ENCODE measurements around the gene ASTN2.

The ASTN2 gene

DNA sequence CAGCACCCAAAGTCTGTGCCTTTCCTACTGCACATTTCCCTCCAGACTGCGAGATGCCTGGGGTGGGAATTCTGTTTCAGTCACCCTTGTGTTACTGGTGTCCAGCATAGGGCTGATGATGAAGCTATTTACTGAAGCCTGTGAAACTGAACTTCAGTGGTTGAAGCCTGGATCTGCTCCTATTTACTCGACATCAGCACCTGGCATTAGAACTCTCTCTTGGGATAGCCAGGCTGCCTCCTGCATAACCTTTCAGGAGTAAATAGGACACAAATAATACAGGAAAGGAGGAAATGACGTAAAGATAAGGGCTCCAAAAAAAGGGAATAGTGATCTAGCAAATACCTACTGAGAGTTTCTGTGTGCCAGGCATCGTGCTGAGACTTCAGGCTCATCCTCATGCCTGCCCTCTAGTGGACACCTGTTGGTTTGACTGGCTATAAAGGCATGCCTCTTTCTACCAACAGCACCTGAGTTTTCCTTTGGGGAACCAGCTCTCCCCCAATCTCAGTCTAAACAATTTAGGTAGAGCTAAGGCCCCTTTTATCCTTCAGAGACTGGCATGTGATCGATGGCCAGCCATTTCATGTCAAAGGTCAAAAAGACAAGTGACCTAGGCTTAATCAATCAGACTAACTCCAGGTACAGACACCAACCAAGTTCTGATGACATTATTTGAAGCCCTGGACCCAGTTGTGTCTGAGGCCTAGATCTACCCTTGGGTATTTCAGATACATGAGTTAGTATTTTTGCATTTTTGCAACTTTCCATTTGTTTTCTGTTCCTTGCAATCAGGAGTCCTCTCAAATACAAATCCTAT is 919.8 kb downstream of the ASTN2 start:
- peak in 1 of 2 donors; percentile 5 for DNase-seq

- no peak for DNase-seq
Observed at GRCh38 chr9:116493183-116493860, 921.5 kb downstream of the ASTN2 start.

GRCh38 chr9:116491659-116492058 is 923.2 kb downstream of the ASTN2 start:
- no peak for DNase-seq

DNA sequence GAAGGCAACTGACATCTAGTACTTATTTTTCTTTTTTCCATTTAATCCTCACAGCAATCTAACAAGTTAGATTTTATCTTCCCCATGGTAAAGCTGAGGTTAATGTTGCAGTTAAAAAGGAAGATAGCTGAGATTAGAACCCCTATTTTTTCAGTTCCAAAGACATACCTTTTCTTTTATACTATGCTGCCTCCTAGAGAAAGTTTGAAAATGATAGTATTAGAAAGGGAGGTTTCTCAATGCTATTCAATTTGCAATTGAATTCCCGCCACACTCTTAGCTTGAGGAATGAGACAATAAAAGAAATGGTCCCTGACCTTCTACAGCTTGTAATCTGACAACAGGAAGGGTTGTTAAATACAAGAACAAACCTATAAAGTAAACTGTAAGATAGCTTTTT is 923.6 kb downstream of the ASTN2 start:
- no peak for DNase-seq

DNA sequence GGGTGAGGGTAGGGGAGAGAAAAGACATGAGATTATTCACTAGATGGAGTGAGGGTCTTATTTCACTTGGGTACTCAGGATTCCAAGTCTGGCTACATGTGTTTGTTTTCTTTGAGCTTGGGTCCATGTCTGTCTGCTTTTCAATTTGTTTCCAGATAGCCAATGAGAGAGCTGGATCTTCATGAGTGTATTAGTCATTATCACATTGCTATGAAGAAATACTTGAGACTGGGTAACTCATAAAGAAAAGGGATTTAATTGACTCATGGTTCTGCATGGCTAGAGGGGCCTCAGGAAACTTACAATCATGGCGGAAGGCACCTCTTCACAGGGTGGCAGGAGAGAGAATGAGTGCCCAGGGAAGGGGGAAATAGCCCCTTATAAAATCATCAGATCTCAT is 924.5 kb downstream of the ASTN2 start:
- DNase-seq = no peak

DNA sequence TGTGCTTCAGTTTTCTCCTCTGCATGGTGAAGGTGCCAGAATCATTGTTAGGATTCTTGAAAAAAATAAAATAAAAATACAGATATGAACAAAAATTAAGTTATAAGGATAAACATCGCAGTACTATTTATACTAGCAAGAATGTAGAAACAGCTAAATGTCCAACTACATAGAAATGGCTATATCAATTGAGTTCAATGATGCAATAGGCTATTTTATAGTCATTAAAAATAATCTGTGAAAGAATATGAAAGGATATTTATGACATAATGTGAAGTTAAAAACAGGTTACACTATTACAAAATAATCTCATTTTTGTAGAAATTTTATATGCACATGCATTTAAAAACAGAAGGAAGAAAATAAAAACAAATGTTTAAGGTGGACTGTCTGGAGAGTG is 926.5 kb downstream of the ASTN2 start:
- DNase-seq = no peak

GRCh38 chr9:116484492-116485061 is 930.3 kb downstream of the ASTN2 start:
- DNase-seq = no peak

GRCh38 chr9:116483622-116484491 is 931.0 kb downstream of the ASTN2 start:
- DNase-seq = no peak

DNA sequence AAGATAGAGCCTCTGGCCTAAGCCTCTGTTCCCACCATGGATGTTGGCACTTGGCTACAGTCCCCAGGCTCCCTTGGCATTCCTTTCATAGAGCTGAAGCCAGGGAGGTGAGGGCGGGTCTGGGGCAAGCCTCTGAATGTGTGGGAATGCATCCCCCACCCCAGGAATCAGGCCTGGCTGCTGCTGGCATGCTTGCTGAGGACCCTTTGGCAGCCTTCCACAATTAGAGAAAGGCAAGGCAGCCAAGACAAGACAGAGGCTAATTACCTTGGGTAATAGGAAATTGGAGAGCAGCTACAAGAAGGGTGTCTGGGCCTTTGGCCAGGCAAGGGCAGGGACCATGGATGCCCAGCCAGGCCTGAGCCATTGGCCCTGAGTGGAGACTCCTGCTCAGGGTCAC is 932.1 kb downstream of the ASTN2 start:
- no peak for DNase-seq

GRCh38 chr9:116480700-116481099 is 934.2 kb downstream of the ASTN2 start:
- DNase-seq = no peak

- DNase-seq = no peak
Observed at GRCh38 chr9:116479967-116480366, 934.9 kb downstream of the ASTN2 start.

GRCh38 chr9:116479056-116479544 is 935.8 kb downstream of the ASTN2 start:
- no peak for DNase-seq

DNA sequence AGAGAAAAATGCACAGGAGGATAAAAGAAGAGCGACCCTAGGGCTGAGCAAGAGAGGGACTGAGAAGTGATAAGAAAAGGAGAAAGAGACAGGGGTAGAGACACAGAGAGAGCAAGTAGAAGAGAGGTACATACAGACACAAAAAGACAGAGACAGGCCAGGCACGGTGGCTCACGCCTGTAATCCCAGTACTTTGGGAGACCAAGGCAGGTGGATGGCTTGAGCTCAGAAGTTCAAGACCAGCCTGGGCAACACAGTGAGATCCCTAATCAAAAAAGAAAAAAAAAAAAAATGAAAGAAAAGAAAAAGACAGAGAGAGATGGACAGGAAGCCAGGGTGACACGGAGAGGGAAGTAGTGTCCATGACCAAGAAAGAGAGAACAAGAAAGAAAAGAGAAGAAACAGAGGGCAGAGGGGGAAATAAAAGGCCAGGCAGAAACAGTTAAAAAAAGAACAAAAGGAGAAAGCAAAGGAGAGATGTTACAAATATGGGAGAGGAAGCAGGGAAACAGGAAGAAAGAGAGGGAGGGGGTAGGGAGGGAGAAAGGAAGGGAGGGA is 937.2 kb downstream of the ASTN2 start:
- DNase-seq = no peak

DNA sequence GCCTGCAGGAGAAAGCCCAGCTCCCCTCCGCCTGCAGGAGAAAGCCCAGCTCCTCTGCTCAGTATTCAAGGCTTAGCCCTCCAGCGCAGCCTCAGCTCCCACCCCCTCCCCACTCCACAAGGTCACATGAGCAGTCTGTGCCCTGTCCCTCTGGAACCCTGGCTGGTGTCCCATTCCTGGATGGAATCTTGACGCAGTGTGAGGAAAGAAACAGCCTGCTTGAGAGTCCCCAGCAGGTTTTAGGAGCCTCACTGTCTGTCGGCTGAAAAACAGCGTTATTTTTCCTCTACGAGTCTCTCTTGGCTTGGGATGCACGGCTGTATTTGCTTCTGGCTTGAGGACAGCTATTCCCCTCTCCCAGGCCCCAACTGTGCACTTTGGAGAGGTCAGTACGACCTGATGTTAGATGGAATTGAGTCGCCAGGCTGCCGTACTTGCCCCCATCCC is 937.9 kb downstream of the ASTN2 start:
- no peak for DNase-seq

DNA sequence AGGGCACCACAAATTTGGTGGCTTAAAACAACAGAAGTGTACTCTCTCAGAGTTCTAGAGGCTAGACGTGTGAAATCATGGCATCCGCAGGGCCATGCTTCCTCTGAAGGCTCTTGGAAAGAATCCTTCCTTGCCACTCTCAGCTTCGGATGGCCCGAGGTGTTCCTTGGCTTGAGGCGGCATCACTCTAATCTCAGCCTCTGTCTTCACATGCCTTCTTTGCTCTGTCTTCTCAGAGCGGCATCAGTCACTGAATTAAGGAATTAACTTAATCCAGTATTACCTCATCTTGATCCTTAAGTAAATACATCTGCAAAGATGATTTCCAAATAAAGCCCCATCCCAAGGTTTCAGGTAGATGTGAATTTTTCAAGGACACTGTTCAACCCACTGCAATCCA is 938.9 kb downstream of the ASTN2 start:
- DNase-seq = no peak

GRCh38 chr9:116475201-116475600 is 939.7 kb downstream of the ASTN2 start:
- no peak for DNase-seq

GRCh38 chr9:116471944-116472506 is 942.8 kb downstream of the ASTN2 start:
- DNase-seq = no peak

DNA sequence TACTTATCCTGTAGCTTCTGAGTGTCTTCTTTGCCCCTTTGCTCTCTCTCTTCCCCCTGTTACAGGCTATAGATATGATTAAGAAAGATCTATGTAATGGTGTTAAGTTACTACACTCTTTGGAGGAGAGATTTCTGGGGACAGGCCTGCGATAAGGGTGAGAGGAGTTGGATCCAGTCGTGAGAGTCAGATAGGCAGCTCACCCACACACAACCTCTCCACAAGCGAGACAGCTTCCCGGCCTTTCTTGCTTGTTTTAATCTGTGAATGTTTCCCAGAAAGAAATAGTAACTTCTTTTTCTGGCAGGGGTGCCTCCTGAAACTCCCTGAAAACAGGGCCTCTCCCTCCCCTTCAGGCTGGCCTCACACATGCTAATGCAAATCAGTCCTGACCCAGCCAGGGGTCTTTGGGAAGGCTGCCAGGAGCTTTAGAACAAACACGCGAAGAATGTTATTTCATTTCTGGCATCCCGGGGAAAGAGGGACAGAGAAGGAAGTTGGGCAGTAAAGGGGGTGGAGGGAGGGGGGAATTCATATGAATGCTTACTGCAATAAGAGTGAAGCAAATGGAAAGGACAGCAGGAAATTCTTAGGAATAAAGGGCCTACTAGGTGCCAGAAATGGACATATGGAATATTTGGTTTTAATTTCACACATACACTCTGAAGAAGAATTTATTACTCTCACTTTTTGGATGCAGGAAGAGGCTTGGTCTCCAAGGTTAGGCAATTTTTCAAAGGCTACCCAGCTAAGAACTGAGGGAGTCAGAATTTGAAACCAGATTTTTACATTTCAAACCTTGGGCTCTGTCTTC is 943.6 kb downstream of the ASTN2 start:
- no peak for DNase-seq

DNA sequence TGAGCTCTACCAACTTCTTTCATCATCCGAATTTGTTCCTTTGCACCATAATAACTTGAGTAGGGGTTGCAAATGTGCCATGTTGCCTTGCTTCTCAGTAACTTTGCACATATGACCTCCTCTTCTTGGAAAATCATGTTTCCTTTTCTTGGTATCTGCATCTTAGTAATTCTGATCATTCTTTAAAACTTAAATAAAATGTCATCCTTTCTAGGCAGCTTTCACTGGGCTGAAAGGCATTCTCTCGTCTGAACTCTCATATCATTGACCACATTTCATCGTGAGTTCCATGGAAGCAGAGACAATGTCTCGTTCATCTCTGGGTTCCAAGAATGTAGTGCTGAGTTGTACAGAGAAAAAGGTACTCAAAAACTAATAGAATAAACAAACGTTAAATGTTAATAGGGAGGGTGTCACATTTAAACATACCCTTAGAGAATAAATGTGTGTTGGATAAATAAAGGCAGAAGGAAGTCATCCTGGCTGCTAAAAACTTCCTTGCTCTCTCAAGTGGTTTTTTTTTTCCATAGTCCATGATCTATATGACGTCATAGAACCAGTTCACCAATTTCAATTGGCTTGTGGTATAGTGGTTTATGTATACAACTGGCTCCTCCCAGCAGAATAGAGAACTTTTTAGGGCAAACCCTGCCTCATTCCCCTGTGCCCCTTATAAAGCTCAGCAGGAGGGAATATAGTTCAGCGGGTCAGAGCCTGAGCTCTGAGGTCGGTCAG is 945.9 kb downstream of the ASTN2 start:
- DNase-seq = no peak

DNA sequence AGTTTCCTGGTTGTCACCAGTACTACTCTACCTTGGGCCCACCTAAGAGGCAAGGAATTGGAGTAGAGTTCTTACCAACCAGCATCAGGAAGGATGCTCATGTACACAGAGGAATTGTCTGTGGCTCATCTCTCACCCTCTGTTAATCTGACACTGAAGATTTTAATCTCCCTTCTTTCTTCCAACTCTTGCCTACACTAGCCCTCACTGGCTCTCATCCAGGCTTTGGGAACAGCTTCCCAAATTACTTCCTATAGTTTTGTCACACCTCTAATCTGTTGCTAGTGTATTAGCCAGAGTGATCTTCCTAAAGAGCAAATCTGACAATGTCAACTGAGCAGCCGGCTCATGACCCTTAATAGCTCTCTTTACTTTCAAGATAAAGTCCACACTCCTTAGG is 946.5 kb downstream of the ASTN2 start:
- DNase-seq = no peak

Measured in activated CD4-positive, alpha-beta T cell treated with anti-CD3 and anti-CD28 coated beads for 4 hours (primary cell).